IMR-90 (cell line): ENCODE results near the gene CLEC16A. TPM values are rescaled to one million over a fixed set of nuclear protein-coding genes. Genes with fewer than 3 reads are reported as not detected.

Experiments used
- ATAC-seq: fragments of 200-7000 bp; cut with Tn5 transposase; 2 replicates; pipeline ENCODE4 v1.9.1; 2020; ENCODE audit warnings: low read depth, mild to moderate bottlenecking, moderate library complexity
- BruUV-seq: library from RNA; stranded (reverse); fragments of 400-500 nt; replicated peaks from 2 replicates; lab custom pipeline; 2021; lab: Mats Ljungman, UMichigan
- CTCF ChIA-PET: fragments of 300-600 bp; formaldehyde crosslinking; extraction: SDS; loops from one replicate; lab custom pipeline; 2021; ENCODE audit warnings: antibody characterized with exemption; lab: Yijun Ruan, JAX
- POLR2A ChIA-PET: fragments of 300-600 bp; sonication (Branson Sonifier 250); formaldehyde crosslinking; loops from one replicate; lab custom pipeline; 2022; ENCODE audit warnings: antibody characterized with exemption; ENCODE audit not compliant: unreplicated experiment; lab: Charles Lee
- DNase-seq: peaks from one replicate; pipeline ENCODE4 v3.0.0; 2013
- H2AFZ ChIP-seq: replicated peaks from 2 replicates; pipeline ENCODE3; 2013; ENCODE audit warnings: low read length, mild to moderate bottlenecking; ENCODE audit not compliant: poor library complexity
- H2AK5ac ChIP-seq: 2 replicates; pipeline ENCODE4 v1.6.1; 2013; ENCODE audit warnings: low read depth, low read length, inconsistent platforms
- H2AK9ac ChIP-seq: replicated peaks from 2 replicates; pipeline ENCODE3; 2013; ENCODE audit warnings: mild to moderate bottlenecking, low read depth, low read length, moderate library complexity; ENCODE audit not compliant: poor library complexity
- H2BK120ac ChIP-seq: 2 replicates; pipeline ENCODE4 v1.6.1; 2013; ENCODE audit warnings: low read depth, low read length, inconsistent platforms
- H2BK15ac ChIP-seq: 3 replicates; pipeline ENCODE4 v1.6.1; 2013; ENCODE audit warnings: low read depth, low read length, inconsistent platforms
- H2BK20ac ChIP-seq: 2 replicates; pipeline ENCODE4 v1.6.1; 2013; ENCODE audit warnings: low read depth, mild to moderate bottlenecking, inconsistent platforms, low read length, moderate library complexity
- H2BK5ac ChIP-seq: 2 replicates; pipeline ENCODE4 v1.6.1; 2013; ENCODE audit warnings: mild to moderate bottlenecking, low read depth, low read length, inconsistent platforms; ENCODE audit not compliant: poor library complexity, severe bottlenecking
- H3K14ac ChIP-seq: replicated peaks from 2 replicates; pipeline ENCODE4 v1.6.1; 2013; ENCODE audit warnings: low read depth, low read length, inconsistent platforms
- H3K18ac ChIP-seq: 2 replicates; pipeline ENCODE4 v1.6.1; 2013; ENCODE audit warnings: low read depth, low read length, control low read depth
- H3K23ac ChIP-seq: 2 replicates; pipeline ENCODE4 v1.6.1; 2013; ENCODE audit warnings: low read depth, low read length, inconsistent platforms
- H3K27ac ChIP-seq: 2 replicates; pipeline ENCODE4 v1.5.1; 2013; ENCODE audit warnings: mild to moderate bottlenecking, control low read depth, low read length; ENCODE audit not compliant: insufficient read depth
- H3K27me3 ChIP-seq: 2 replicates; pipeline ENCODE4 v1.6.1; 2013; ENCODE audit warnings: low read length; ENCODE audit not compliant: control insufficient read depth, insufficient read depth
- H3K36me3 ChIP-seq: 2 replicates; pipeline ENCODE4 v1.6.1; 2013; ENCODE audit warnings: low read length, mixed read lengths; ENCODE audit not compliant: control insufficient read depth, insufficient read depth
- H3K4ac ChIP-seq: 2 replicates; pipeline ENCODE4 v1.6.1; 2013; ENCODE audit warnings: low read depth, low read length, inconsistent platforms
- H3K4me1 ChIP-seq: 2 replicates; pipeline ENCODE4 v1.6.1; 2013; ENCODE audit warnings: low read length, mixed read lengths; ENCODE audit not compliant: control insufficient read depth, insufficient read depth
- H3K4me2 ChIP-seq: 2 replicates; pipeline ENCODE4 v1.6.1; 2013; ENCODE audit warnings: low read depth, mild to moderate bottlenecking, control low read depth, low read length, moderate library complexity
- H3K4me3 ChIP-seq: 2 replicates; pipeline ENCODE4 v1.5.1; 2013; ENCODE audit warnings: low read depth, mild to moderate bottlenecking, control low read depth, low read length, moderate library complexity; ENCODE audit not compliant: insufficient read depth
- H3K56ac ChIP-seq: 2 replicates; pipeline ENCODE4 v1.6.1; 2013; ENCODE audit warnings: low read length, inconsistent platforms; ENCODE audit not compliant: insufficient read depth; ENCODE audit errors: extremely low read depth
- H3K79me1 ChIP-seq, 2 experiments: 2 replicates each; pipeline ENCODE4 v1.6.1; 2013; ENCODE audit warnings: low read length in 2 of 2, inconsistent platforms in 1 of 2, low read depth in 1 of 2
- H3K9ac ChIP-seq: 2 replicates; pipeline ENCODE4 v1.6.1; 2013; ENCODE audit warnings: low read depth, low read length, control low read depth
- H3K9me1 ChIP-seq: 2 replicates; pipeline ENCODE4 v1.6.1; 2013; ENCODE audit warnings: low read length, inconsistent platforms; ENCODE audit not compliant: insufficient read depth
- H3K9me3 ChIP-seq: 2 replicates; pipeline ENCODE4 v1.6.1; 2013; ENCODE audit warnings: low read length; ENCODE audit not compliant: control insufficient read depth, insufficient read depth
- H4K20me1 ChIP-seq: 2 replicates; pipeline ENCODE4 v1.6.1; 2013; ENCODE audit warnings: low read length, inconsistent platforms; ENCODE audit not compliant: insufficient read depth
- H4K5ac ChIP-seq: 2 replicates; pipeline ENCODE4 v1.6.1; 2013; ENCODE audit warnings: mild to moderate bottlenecking, low read depth, low read length, control low read depth
- H4K8ac ChIP-seq, 2 experiments: 2 replicates each; pipeline ENCODE4 v1.6.1; 2013; ENCODE audit warnings: low read depth in 2 of 2, low read length in 2 of 2, control low read depth in 1 of 2, inconsistent platforms in 1 of 2
- H4K91ac ChIP-seq: 2 replicates; pipeline ENCODE4 v1.6.1; 2013; ENCODE audit warnings: low read depth, low read length, inconsistent platforms; ENCODE audit not compliant: insufficient read depth
- BHLHE40 ChIP-seq: fragments of 150-350 bp; IDR thresholded peaks from 2 replicates; pipeline ENCODE4 v1.6.1; 2016; ENCODE audit warnings: mild to moderate bottlenecking, low read depth, low read length
- CEBPB ChIP-seq: IDR thresholded peaks from 2 replicates; pipeline ENCODE4 v1.6.1; 2012; ENCODE audit warnings: low read depth, low read length, improper control_type of control experiment
- CHD1 ChIP-seq: IDR thresholded peaks from 2 replicates; pipeline ENCODE4 v1.6.1; 2012; ENCODE audit warnings: low read depth, low read length, improper control_type of control experiment
- CTCF ChIP-seq: conservative IDR thresholded peaks from 2 replicates; pipeline ENCODE4 v1.5.1; 2012; ENCODE audit warnings: mild to moderate bottlenecking, low read depth, low read length, improper control_type of control experiment
- ELK1 ChIP-seq: fragments of 150-350 bp; IDR thresholded peaks from 2 replicates; pipeline ENCODE4 v1.6.1; 2016; ENCODE audit warnings: low read depth, mild to moderate bottlenecking, low read length, moderate library complexity, borderline replicate concordance
- FOS ChIP-seq: fragments of 150-350 bp; IDR thresholded peaks from 2 replicates; pipeline ENCODE4 v1.6.1; 2016; ENCODE audit warnings: low read depth, low read length
- MAFK ChIP-seq: IDR thresholded peaks from 2 replicates; pipeline ENCODE4 v1.6.1; 2012; ENCODE audit warnings: low read depth, low read length, improper control_type of control experiment
- MAZ ChIP-seq: IDR thresholded peaks from 2 replicates; pipeline ENCODE4 v1.6.1; 2012; ENCODE audit warnings: low read depth, mild to moderate bottlenecking, low read length, improper control_type of control experiment, moderate library complexity, borderline replicate concordance
- MXI1 ChIP-seq: IDR thresholded peaks from 2 replicates; pipeline ENCODE4 v1.6.1; 2012; ENCODE audit warnings: low read depth, mild to moderate bottlenecking, low read length, moderate library complexity, borderline replicate concordance
- NFE2L2 ChIP-seq: fragments of 150-350 bp; IDR thresholded peaks from 2 replicates; pipeline ENCODE4 v1.6.1; 2016; ENCODE audit warnings: low read depth, mild to moderate bottlenecking, low read length
- POLR2A ChIP-seq: IDR thresholded peaks from 2 replicates; pipeline ENCODE4 v1.6.1; 2012; ENCODE audit warnings: mild to moderate bottlenecking, low read depth, low read length
- RAD21 ChIP-seq: IDR thresholded peaks from 2 replicates; pipeline ENCODE4 v1.6.1; 2012; ENCODE audit warnings: low read length, improper control_type of control experiment
- RCOR1 ChIP-seq: IDR thresholded peaks from 2 replicates; pipeline ENCODE4 v1.6.1; 2012; ENCODE audit warnings: mild to moderate bottlenecking, low read length, improper control_type of control experiment; ENCODE audit not compliant: insufficient replicate concordance
- RFX5 ChIP-seq: IDR thresholded peaks from 2 replicates; pipeline ENCODE4 v1.8.0; 2012; ENCODE audit warnings: low read depth, mild to moderate bottlenecking, low read length, moderate library complexity
- SMC3 ChIP-seq: fragments of 150-350 bp; IDR thresholded peaks from 2 replicates; pipeline ENCODE4 v1.6.1; 2016; ENCODE audit warnings: low read depth, mild to moderate bottlenecking, antibody characterized with exemption, low read length, moderate library complexity
- USF2 ChIP-seq: fragments of 150-350 bp; IDR thresholded peaks from 2 replicates; pipeline ENCODE4 v1.6.1; 2017; ENCODE audit warnings: mild to moderate bottlenecking, antibody characterized with exemption, low read length, low read depth
- WGBS, 2 experiments: methylation state at CpG; one replicate each; pipeline versions ENCODE4 v1.1.5 to v1.1.7; 2013; ENCODE audit warnings: missing lambda C conversion rate in 2 of 2; ENCODE audit not compliant: insufficient read length in 1 of 2; ENCODE audit errors: extremely low coverage in 2 of 2; 5-methylcytosine and 5-hydroxymethylcytosine counted together
- dilution Hi-C: fragments of 300-500 bp; cut with HindIII; formaldehyde crosslinking; loops from one replicate; pipeline ENCODE4 v1.14.3; 2018; ENCODE audit warnings: low sequenced_read_pairs; ENCODE audit not compliant: unreplicated experiment
- in situ Hi-C: fragments of 300-500 bp; cut with MboI; formaldehyde crosslinking; loops from 3 replicates; pipeline ENCODE4 v1.14.3; 2019; ENCODE audit warnings: low sequenced_read_pairs, inconsistent platforms, mixed read lengths
- intact Hi-C: fragments of 100-400 bp; cut with micrococcal nuclease; formaldehyde crosslinking; loops from 2 replicates; pipeline ENCODE4 v1.10.0; 2022
- polyA plus RNA-seq, 3 experiments: library from polyadenylated mRNA; depleted of rRNA; stranded (reverse); fragments of >200 nt; gene quantifications; 2 replicates each; pipeline ENCODE4 v1.2.3, GENCODE V29; 2012; ENCODE audit warnings: low replicate concordance in 1 of 3
- total RNA-seq: library from RNA; depleted of rRNA; stranded (reverse); fragments of >200 nt; gene quantifications from 2 replicates; pipeline ENCODE4 v1.2.3, GENCODE V29; 2012

CLEC16A gene
- total and polyA plus RNA-seq, 2 of the 4 experiments (the other 2 are of a cell fraction), result 15.9 to 16.5 TPM

GRCh38 chr16:11174141-11174540 is 229.8 kb downstream of the CLEC16A start:
- H2BK120ac ChIP-seq, result no peak overlapping the region
- H4K8ac ChIP-seq, result no peak overlapping the region
- H3K9me3 ChIP-seq, result no peaks in the 10 kb centered on the region
- ATAC-seq (no peak), DNase-seq (no peak)
- no peak overlapping the region for H2AK9ac ChIP-seq
- no peak overlapping the region for H2BK20ac ChIP-seq
- H3K56ac ChIP-seq, result no peak overlapping the region
- no peak overlapping the region for H4K5ac ChIP-seq
- TF ChIP-seq CHD1 (no peak), RFX5 (no peak), NFE2L2 (no peak), MAZ (no peak), FOS (no peak), BHLHE40 (no peak), CTCF (no peak), POLR2A (no peak), RAD21 (no peak), SMC3 (no peak), CEBPB (no peak), ELK1 (no peak), MXI1 (no peak), USF2 (no peak), RCOR1 (no peak), MAFK (no peak)
- H3K4me1 ChIP-seq, result no peaks in the 10 kb centered on the region
- no peaks in the 10 kb centered on the region for H4K20me1 ChIP-seq
- H2AFZ ChIP-seq, result no peak overlapping the region
- H4K91ac ChIP-seq, result no peak overlapping the region
- H3K14ac ChIP-seq, result no peak overlapping the region
- no peak overlapping the region for H3K9ac ChIP-seq
- H3K79me1 ChIP-seq, result no peaks in the 10 kb centered on the region
- no peak overlapping the region for H3K18ac ChIP-seq
- H2BK5ac ChIP-seq, result no peak overlapping the region
- peaks cover 7% of the 10 kb centered on the region for H3K9me1 ChIP-seq
- no peak overlapping the region for H3K4me3 ChIP-seq
- POLR2A ChIA-PET, result no interaction called here
- H3K27me3 ChIP-seq, result no peaks in the 10 kb centered on the region
- no peak overlapping the region for H2BK15ac ChIP-seq
- intact Hi-C loops, result no loop called here
- WGBS, 2 experiments, result 99% methylated on average over 23 of the region's 26 CpGs; no CpG with 5 or more reads in 1 of the 2 experiments
- in situ Hi-C loops, result no loop called here
- peaks cover 8% of the 10 kb centered on the region for H3K36me3 ChIP-seq
- no peak overlapping the region for H3K4ac ChIP-seq
- CTCF ChIA-PET, result no interaction called here
- no peak overlapping the region for H2AK5ac ChIP-seq
- dilution Hi-C loops, result no loop called here
- BruUV-seq, result no TSS peak
- H3K4me2 ChIP-seq, result no peak overlapping the region
- H3K23ac ChIP-seq, result no peak overlapping the region
- no peak overlapping the region for H3K27ac ChIP-seq
